Iris pigment epithelial cell (primary cell): ENCODE results near the gene RILP.

ENCODE experiments used
- DNase-seq: peaks from one replicate; pipeline ENCODE4 v3.0.0-alpha.2; 2011; ENCODE audit warnings: low read depth

The RILP gene

DNA sequence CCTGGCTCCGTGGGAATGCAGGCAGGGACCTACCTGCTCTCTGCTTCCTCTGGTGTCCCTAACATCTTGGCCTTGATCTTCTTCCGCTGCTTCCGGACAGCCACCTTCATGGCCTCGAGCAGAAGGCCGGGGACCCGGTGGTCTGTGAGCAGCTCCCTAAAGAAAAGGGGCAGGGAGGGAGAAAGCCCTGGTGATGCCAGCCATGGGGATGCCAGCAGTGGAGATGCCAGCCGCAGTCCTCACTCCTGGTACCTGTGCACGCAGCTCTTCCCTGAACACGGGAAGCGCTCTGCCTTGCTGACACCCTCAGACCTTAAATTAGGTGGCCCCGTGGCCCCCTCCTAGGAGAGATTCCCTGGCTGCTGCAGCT is 1.9 kb downstream of the RILP start:
- DNase-seq, result no peak

DNA sequence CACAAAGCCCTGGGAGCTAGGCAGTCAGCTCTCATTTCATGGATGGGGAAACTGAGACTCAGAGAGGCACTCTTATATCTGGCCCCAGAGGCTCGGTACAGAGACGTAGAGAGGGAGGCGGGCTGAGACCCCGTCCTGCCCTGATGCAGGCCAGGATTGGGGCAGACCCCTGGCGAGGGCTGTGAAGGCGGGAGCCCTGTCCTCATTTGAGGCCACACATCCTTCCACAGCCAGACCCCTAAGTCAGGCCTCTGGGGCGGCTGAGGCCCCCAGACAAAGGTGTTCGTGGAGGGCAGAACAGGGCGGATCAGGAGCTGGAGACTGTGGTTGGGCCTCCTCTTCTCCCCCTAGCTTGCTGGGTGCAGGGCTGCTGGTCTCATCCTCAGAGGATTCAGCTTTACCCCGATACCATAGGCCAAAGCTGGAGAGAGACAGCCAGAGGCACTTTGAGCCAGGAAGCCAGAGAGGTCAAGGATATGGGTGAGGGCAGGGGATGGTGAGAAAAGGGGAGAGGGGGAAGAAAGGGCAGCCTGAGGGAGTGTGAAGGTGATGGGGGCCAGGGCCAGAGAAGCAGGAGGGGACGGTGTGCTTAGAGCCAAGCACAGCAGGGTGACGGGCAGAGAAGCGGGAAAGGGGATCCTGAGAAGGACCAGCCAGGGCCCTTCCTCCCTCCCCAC is 3.3 kb downstream of the RILP start:
- DNase-seq, result no peak

DNA sequence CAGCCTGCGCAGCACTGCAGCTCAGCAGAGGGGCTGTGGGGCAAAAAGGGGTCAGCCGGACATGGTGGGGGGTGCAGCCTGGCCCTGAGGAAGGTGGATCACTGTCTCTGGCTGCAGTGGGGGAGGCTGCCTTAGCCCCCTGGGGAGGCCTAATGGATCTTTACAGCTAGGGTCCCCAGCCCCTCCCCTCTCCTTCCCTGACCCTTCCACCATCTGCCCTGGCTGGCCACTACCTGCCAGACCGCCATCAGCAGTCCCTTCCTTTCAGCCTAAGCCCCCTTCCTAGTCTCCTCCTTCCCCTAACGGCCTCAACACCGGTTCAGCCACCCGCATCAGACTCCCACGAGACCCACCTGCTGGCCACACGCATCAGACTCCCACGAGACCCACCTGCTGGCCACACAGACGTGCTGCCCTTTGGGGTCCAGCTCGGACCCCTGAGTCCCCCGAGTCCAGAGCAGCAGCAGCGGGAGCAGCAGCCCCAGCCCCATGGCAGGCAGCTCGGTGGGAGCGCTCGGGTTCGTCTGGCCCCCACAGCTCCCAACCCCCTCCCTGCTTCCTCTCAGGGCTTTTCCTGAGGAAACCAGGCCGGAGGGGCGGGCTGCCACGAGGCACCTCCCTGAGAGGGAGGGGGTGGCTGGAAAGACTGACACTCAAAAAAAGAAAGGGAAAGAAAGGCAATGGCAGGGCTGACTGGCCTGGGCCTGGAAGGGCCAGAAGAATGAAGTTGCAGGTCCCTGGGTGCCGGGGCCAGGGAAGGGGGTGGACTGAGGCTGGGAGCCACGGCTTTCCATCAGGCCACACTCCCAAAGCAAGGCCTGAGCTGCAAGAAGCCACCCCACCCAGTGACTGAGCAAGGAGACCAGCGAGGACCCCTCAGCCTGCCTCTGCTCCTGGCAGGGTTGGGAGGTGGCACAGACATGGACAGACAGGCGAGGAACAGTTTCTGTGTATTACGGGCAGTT is 4.2 kb downstream of the RILP start, which contains the start of gene SCARF1:
SCARF1 (minus strand) TSS at position 526 of the 965 bp plus-strand sequence; CDS start at position 491, 35 bp downstream.
- no peak for DNase-seq

DNA sequence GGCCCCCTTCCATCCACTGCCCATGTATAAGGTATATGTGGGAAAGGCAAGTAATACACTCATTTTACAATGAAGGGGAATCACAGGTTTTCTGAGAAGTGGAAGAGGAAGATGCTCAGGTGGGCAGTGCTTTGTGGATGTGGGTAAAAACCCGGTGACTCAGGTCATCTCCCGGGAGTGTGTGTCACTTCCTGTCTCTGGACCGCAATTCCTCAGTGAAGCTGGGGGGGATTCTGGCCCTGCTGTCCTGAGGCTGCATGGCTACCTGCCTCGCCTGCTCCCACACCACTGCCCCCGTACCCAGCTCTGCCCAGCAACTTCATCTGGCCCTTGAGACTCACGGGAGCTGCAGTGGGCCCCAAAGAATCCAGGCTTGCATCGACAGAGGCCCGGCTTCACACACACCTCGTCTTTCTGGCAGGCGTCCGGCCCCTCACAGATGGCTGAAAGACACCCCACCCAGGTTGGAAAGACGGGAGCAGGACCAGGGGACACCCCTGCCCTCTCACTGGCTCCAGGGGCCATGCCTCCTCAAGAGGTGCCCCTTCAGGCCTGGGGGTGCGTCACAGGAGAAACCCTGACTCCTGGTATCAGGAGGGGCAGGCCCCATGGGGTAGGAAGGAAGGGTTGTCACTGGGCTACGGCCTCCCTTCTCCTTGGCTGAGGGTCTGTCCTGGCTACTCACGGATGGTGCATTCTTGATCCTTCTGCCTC is 5.0 kb downstream of the RILP start:
- peak; percentile 63 for DNase-seq

DNA sequence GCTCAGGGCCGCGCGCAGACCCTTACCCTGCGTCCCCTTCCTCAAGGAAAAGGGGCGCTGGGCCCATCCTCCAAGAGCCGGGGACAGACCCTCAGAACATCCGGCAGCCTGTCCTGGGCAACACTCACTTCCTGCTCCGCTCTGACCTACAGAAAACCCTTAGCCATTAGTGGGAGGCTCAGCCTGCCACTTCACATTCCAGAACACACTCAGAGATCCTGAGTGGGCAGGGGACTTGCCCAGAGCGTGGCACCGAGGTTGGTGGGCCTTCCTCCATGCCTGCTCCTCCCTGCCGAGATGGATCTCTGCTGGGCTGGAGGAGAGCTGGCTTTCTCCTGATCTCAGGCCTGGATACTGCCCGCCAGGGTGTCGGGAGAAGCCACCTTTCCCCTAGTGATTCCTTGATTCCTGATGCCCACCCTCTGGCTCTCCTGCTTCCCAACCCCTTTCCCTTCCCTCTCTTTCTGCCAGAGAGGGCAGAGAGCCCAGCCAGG is 5.6 kb downstream of the RILP start:
- no peak for DNase-seq

DNA sequence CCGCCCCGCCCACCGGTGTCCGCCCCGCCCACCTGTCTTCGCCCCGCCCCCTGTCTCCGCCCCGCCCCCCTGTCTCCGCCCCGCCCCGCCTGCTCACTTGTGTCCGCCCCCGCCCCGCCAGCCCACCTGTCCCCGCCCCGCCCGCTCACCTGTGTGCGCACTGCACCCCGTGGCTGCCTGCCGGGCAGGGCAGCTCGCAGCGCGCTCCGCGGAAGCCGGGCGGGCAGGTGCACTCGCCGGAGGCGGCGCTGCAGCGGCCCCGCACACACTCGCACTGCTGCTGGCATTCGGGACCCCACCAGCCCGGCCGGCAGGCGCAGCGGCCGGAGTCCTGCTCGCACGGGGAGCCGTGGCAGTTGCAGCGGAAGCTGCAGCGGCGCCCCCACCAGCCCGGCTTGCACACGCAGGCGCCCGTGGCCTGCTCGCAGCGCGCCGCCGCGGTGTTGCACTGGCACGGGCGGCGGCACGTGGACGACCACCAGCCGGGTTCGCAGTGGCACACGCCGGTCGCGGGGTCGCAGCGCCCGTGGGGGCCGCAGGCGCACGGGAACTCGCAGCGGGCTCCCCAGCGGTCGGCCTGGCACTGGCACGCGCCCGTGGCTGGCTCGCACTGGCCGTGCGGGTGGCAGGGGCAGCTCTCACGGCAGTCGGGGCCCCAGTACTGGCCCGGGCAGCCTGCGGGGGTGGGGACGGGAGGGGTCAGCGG is 6.2 kb downstream of the RILP start:
- DNase-seq, result no peak

DNA sequence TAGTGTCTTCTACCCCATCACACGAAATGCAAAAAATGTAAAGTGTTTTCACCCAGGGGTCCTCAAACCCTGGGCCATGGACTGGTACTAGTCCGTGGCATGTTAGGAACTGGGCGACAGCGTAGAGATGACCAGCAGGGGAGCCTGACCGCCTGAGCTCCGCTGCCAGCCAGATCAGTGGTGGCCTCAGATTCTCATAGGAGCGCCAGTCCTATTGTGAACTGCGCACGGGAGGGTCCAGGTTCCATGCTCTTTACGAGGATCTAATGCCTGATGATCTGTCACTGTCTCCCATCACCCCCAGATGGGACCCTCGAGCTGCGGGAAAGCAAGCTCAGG is 8.6 kb downstream of the RILP start:
- DNase-seq, result no peak

DNA sequence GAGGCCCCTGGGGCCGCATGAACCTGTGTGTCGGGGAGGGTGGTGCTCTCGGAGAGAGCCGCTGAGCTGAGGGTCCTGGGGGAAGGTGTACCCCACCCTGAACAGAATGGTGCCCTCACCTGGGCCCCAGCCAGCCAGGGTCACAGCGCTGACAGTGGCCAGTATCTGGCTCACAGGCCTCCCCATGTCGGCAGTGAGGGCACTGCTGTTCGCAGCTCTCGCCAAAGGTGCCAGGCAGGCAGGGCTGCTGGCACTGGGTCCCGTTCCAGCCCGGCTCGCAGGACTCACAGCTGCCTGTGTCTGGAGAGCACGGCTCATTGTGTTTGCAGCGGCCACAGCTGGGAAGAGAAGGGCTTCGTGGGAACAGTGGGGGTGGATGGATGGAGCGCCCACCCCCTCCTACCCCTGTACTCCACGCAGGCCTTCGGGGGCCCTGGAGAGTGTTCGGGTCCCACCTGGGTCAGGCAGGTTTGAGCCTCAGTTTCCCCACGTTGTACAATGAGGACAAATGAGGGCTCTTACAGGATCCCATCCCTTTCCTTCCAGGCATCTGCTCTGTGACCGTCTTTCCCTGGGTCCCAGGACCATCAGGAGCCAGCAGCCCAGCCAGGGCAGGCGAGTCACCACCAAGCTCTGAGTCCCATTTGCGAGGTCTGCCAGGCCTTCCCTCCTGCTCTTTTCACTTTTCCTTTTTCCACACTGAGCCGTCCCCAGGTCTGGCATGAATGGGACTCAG is 9.2 kb downstream of the RILP start:
- DNase-seq, result no peak

DNA sequence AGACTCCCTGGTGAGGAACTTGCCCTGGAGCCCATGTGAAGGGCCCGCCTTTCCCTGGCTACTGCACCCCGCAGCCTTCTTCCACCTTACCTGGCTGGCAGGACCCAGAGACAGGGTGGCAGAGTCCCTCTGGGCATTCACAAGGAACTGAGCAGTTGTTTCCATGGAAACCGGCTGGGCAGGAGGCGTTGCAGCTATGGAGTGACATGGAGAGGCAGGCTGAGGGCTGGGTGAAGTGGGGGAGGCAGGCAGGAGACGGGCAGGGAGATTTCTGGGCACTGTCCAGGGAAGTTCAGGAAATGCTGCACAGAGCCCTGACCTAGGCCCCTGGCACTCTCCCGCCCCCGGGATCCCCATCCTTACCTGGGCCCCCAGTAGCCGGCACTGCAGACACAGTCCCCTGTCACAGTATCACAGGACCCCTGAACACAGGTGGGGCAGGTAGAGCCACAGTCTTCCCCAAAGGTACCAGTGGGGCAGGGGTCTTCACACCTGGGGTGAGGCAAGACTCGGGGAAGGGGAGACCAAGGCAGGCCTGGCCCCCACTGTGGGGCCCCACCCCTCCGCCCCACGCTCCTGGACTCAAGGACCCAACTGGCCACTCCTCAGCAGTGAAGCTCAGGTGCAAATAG is 10.0 kb downstream of the RILP start:
- DNase-seq, result no peak

DNA sequence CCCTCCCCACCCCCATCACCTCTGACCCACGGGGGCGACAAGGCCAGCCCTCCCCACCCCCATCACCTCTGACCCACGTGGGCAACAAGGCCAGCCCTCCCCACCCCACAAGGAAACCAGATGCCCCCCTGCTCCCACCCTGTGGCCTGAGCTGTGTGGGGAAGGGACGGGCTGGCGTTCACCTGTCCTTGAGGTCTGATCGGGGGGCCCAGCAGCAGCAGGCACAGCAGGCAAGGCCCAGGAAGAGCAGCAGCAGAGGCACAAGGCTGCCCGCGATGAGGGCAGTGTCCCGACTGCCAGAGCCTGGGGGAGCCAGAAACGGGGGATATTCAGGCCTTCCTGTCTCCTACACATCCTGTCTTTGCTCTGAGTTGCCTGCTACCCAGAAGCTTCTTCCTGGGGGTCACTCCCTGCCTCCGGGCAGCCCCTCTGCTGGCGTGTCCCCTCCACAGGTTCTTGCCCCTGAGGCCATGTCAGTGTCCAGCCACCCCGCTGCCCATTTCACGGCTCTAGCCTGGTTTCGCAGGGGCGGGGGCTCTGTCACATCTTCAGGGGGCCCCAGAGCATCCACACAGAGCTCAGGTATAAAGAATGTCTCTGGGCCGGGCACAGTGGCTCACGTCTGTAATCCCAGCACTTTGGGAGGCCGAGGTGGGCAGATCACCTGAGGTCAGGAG is 10.9 kb downstream of the RILP start:
- DNase-seq, result no peak

DNA sequence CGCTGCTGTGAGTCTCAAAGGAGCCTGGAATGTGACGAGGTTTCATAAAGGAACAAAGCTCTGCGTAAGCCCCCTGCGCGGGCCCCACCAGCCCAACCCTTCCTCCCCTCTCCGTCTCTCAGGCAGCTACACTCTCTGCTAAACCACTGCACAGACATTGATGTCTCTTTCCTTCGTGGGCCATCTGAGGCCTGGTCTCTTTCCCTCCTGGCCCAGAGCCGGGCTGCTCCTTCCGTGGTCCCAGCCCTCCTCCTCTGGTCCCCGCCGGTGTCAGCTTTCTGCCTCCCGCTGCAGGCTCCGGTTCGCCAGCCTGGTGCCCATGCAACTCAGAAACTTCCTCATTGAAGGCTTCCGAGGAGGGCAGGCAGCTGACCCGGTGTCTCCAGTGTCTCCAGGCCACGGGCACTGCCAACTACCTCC is 11.5 kb downstream of the RILP start:
- DNase-seq, result no peak

DNA sequence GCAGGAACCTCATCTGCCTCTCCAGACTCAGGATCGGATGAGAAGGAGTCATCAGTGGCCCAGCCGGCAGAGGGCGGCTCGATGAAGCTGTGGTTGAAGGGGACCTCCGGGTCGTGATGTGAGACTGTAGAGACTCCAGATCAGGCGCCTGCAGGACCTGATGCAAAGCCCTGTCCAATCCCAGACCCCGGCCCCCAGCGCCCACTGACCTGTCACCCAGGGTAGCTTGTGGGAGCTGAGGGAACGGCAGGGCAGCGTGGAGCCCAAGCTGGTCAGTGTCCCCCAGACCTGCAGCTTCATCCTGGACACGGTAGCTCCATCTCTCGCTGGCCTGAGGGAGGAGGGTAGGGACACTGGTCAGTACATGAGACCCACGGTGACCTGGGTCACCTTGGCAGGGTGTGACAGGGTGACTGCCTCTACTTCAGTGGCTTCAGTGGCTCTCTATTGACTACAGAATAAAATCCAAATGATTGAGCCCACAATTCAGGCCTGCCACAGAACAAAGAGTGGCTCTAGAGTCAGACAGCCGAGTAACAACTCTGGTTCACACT is 12.9 kb downstream of the RILP start:
- DNase-seq, result no peak

DNA sequence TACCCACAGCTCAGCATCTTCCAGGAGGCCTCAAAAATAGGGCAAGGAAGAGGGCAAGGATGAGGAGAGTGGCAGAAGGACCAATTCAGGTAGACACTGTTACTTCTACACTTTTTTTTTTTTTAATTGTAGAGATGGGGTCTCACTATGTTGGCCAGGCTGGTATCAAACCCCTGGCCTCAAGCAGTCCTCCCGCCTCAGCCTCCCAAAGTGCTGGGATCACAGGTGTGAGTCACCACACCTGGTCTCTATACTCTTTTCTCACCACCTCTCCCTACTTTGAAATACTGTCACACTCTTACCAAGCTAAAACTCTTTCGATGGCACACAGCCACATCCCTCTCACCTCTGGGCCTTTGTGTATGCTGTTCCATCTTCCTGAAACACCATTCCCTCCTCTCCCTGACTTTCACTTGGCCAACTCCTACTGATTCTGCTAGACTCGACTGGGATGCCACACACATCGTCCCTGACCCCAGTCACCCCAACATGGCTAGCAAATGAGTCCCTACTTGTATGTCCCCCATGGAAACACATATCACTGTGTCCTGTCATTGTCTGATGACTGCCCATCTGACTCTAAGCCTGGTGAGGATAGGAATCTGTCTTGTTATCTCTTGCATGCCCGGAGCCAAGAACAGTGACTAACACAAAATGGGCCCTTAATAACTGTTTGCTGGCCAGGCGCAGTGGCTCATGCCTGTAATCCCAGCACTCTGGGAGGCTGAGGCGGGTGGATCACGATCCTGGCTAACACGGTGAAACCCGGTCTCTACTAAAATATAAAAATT is 13.8 kb downstream of the RILP start:
- no peak for DNase-seq

DNA sequence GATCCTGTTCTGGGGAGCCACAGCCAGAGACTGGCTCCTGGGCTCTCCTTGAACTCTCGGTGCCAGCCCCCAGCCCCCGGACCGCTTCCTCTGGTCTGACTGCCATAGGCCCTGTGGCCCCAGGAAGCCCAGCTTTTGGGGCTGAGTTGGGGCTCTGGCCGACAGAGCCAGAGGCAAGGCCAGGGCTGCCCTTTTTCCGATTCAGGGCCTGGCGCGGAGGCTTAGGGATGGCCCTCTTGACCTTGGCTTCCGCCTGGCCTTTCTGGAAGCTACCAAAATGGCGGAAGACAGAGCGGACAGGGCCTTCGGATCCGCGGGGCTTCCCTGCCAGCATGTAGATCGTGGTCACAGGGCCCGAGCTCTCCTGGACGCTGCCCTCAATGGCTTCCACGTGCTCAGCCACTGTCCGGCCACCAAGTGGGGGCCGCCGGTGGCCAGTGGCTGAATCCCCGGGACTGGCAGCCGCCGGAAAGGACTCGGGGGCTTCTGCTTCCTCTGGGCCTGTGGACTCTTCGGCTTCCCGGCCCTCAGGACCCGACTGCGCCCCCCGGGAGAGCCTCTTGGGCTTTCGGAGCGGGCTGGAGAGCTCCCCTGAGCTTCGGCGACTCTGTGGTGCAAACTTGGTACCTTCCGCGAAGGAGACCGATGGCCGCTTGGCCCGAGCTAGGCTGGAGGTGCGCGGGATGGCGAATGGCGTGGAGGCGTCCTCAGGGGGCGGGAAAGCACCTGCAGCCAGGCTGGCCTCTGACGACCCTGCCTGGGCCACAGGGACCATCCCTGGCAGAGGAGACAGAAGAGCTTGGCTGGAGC is 14.6 kb downstream of the RILP start:
- DNase-seq, result no peak

DNA sequence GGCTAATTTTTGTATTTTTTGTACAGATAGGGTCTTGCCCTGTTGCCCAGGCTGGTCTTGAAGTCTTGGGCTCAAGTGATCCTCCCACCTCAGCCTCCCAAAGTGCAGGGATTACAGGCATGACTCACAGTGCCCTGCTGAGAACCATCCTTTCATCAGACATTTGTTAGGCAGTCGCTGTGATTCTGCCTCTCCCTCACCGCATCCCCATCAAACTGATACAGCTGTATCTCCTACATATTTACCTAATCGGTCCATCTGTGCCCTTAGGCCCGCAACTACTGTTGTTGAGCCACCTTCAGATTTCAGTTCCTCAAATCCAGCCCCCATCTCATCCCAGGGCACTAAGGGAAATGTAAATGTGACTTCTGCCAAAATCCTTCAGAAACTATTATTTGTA is 19.0 kb downstream of the RILP start:
- DNase-seq, result no peak

DNA sequence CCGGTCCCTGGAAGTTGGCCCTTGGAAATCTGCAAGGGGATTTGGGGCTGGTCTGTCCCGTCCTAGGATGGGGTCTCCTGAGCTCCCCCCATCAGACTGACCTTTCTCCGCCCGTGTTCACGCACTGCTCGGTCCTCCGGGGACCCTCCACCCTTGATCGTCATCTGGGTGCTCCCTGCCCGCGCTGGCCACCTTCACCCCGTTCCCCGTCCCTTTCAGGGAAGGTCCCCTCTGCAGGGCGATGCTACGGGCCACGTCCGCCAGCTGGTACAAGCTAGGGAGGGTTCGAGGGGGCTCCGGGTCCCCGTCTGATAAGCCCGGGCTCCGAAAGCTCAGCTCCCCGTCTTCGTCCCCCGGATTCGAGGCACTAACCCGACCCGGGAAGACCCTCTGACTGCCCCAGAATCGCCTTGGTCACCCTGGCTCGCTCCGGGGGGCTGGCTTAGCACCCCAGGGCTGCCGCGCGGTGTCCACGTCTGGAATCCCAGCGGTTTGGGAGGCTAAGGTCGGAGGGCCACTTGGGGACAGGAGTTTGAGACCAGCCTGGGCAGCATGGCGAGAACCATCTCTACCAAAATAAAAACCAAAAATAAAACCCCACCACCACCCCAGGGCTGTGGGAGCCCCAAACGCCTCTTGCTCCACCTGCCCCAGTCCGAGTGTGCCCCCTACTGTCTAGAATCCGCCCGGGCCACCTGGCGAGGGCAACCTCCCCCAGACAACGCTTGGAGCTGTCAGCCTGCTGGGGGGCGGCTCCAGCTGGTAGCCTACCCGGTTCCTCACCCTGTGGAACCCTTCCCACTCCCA is 20.0 kb downstream of the RILP start:
- DNase-seq, result peak; percentile 33

DNA sequence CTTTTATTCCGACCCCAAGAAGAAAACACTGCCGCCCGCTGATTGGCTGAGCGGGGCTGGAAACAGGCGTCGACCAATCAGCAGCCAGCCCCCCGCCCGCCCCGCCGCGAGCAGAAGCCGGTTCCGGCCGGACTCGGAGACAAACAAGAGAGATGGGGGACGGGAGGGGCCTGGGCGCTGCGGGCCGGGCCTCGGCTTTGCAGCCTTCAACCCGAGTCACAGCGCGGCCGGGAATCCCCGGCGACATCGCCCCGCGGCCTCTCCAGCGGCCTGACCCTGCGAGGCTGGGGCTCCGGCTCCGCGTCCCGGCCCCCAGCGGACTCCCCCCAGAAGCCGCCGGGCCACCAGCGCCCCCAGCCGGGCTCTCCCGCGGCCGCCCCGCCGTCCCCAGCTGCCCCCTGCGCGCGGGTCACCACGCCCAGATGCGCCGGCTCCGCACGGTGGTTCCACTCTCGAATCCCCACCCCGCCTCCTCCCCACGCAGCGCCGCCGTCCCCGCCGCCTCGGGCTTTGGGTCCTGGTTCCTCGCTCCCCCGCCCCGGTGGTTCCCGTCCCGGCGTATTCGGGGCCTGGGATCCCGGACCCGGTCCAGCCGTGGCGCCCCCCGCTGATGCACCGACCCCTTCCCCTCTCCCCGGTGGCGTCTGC is 20.7 kb downstream of the RILP start:
- DNase-seq, result peak; percentile 95
